SU-DHL-6 (cell line): ENCODE data around the gene TRPV4.

ENCODE experiments used
- H2AFZ ChIP-seq: fragments of 200-600 bp; sonication (generic); 2 replicates; pipeline ENCODE4 v1.6.1; 2014; ENCODE audit warnings: low read depth, mild to moderate bottlenecking, moderate library complexity, mixed read lengths, antibody characterized with exemption, low read length; ENCODE audit not compliant: severe bottlenecking
- H3F3A ChIP-seq: fragments of 200-600 bp; shearing (Covaris generic); 2 replicates; pipeline ENCODE4 v1.6.0; 2016; ENCODE audit warnings: antibody characterized with exemption, mild to moderate bottlenecking; ENCODE audit not compliant: insufficient read depth
- H3K27ac ChIP-seq: fragments of 200-600 bp; sonication (generic); 2 replicates; pipeline ENCODE4 v1.5.1; 2016; ENCODE audit warnings: low read depth, mild to moderate bottlenecking, low read length, moderate library complexity, mixed read lengths
- H3K27me3 ChIP-seq: fragments of 200-600 bp; sonication (generic), shearing (Covaris generic); 2 replicates; pipeline ENCODE4 v1.6.0; 2014; ENCODE audit warnings: mild to moderate bottlenecking, low read length
- H3K36me3 ChIP-seq: fragments of 200-600 bp; sonication (generic); 2 replicates; pipeline ENCODE4 v1.6.1; 2014; ENCODE audit warnings: mild to moderate bottlenecking, low read length, mixed read lengths
- H3K4me2 ChIP-seq: fragments of 300-600, 200-600 bp; shearing (Covaris generic), sonication (generic); 2 replicates; pipeline ENCODE4 v1.6.0; 2014; ENCODE audit warnings: low read length, low read depth, mild to moderate bottlenecking; ENCODE audit not compliant: poor library complexity, severe bottlenecking
- H3K4me3 ChIP-seq: fragments of 200-600 bp; sonication (generic); 2 replicates; pipeline ENCODE4 v1.5.1; 2014; ENCODE audit warnings: antibody characterized with exemption, low read length, mild to moderate bottlenecking, mixed read lengths; ENCODE audit not compliant: insufficient read depth, poor library complexity, severe bottlenecking
- H3K79me2 ChIP-seq: fragments of 200-600 bp; sonication (generic); 2 replicates; pipeline ENCODE4 v1.6.1; 2014; ENCODE audit warnings: mild to moderate bottlenecking, low read length, moderate library complexity; ENCODE audit not compliant: insufficient read depth
- H3K9ac ChIP-seq: fragments of 200-600 bp; sonication (generic); 2 replicates; pipeline ENCODE4 v1.7.0; 2014; ENCODE audit warnings: mild to moderate bottlenecking, low read length
- H3K9me2 ChIP-seq: fragments of 200-600 bp; sonication (generic); replicated peaks from 2 replicates; pipeline ENCODE4 v1.6.1; 2014; ENCODE audit warnings: low read length; ENCODE audit not compliant: insufficient read depth
- H3K9me3 ChIP-seq: fragments of 200-600 bp; sonication (generic); 2 replicates; pipeline ENCODE4 v1.6.1; 2014; ENCODE audit warnings: low read length, mixed read lengths; ENCODE audit not compliant: insufficient read depth
- H4K20me1 ChIP-seq: fragments of 200-600 bp; sonication (generic); 2 replicates; pipeline ENCODE4 v1.6.1; 2014; ENCODE audit warnings: low read depth, mild to moderate bottlenecking, antibody characterized with exemption, low read length, moderate library complexity, mixed read lengths
- EZH2phosphoT487 ChIP-seq: fragments of 200-600 bp; sonication (generic), shearing (Covaris generic); conservative IDR thresholded peaks from 2 replicates; pipeline ENCODE4 v1.6.1; 2018; ENCODE audit warnings: mild to moderate bottlenecking, antibody characterized with exemption, low read length, moderate library complexity, mixed read lengths
- TF ChIP-seq, protein P1 (sequence below): fragments of 200-600 bp; sonication (generic); IDR thresholded peaks from one replicate; pipeline ENCODE4 v1.5.1; 2017; ENCODE audit warnings: antibody characterized with exemption, mild to moderate bottlenecking, low read length, moderate library complexity; ENCODE audit not compliant: insufficient read depth, poor library complexity, severe bottlenecking

The TRPV4 gene

DNA sequence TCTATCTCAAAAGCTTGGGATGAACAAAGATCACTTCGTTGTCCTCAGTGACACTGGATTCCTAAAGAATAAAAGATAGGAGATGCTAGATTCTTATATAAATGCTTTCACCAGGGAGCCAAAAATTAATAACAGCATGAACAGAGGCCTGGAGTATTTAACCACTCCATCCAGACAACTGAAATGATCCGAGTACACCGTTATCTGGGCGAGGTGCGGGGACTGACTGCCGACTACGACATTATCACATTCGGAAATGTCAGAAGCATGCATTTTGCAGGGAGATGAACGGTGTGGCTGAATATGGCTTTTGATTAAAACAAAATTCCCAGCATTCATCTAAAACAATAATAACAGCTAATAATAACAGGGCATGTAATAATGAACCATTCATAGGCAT lies 56.6 kb downstream of the TRPV4 start:
- H3K36me3 ChIP-seq: no peaks in the 10 kb centered on the region
- 0 out of 2 replicates have a peak, but pooled peaks cover 3% of the 10 kb centered on the region for H3K9me3 ChIP-seq
- no peak overlapping the region for H2AFZ ChIP-seq
- H3K9me2 ChIP-seq: no peaks in the 10 kb centered on the region
- H3K4me3 ChIP-seq: no peak overlapping the region
- TF ChIP-seq EZH2phosphoT487: no peak
- TF ChIP-seq, protein P1, sequence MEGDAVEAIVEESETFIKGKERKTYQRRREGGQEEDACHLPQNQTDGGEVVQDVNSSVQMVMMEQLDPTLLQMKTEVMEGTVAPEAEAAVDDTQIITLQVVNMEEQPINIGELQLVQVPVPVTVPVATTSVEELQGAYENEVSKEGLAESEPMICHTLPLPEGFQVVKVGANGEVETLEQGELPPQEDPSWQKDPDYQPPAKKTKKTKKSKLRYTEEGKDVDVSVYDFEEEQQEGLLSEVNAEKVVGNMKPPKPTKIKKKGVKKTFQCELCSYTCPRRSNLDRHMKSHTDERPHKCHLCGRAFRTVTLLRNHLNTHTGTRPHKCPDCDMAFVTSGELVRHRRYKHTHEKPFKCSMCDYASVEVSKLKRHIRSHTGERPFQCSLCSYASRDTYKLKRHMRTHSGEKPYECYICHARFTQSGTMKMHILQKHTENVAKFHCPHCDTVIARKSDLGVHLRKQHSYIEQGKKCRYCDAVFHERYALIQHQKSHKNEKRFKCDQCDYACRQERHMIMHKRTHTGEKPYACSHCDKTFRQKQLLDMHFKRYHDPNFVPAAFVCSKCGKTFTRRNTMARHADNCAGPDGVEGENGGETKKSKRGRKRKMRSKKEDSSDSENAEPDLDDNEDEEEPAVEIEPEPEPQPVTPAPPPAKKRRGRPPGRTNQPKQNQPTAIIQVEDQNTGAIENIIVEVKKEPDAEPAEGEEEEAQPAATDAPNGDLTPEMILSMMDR: no peak
- no peaks in the 10 kb centered on the region for H4K20me1 ChIP-seq
- H3K27me3 ChIP-seq: no peaks in the 10 kb centered on the region
- no peaks in the 10 kb centered on the region for H3F3A ChIP-seq
- no peak overlapping the region for H3K27ac ChIP-seq
- H3K9ac ChIP-seq: no peak overlapping the region
- peak overlapping the region; percentile 75 for H3K4me2 ChIP-seq
- H3K79me2 ChIP-seq: no peaks in the 10 kb centered on the region

DNA sequence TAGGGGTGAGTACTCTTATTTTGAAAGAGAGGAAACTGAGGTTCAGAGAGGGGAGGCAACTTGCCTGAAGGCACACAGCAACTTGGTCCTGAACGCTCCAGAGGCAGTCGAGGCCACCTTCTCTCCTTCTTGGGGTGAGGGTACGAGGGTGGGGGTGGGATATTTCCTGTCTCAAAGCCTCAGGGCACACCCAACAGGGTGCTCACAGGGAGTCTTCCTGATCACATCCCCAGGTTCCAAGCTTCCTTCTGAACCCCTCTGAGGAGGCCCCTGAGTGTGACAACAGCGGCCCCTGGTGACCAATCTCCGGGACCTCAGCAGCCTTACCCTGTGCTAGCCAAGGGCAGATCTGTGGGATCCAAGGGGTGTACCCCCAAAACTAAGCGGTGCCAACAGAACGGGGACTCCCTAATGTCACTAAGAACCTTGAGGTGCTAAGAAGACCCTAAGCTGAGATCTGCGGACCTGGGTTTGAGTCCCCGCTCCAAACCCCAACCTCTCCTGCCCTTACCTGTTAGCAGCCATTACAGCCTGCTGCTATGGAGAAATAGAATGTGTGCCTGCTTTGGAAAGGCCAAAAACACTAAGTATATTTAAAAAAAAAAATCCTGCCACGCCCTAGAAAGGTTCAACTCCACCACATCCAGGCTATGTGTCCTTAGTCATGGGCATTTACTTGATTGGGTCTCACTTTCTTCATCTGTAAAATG lies 57.9 kb downstream of the TRPV4 start:
- TF ChIP-seq EZH2phosphoT487: no peak
- TF ChIP-seq, protein P1: peak; percentile 93
- Histone ChIP-seq H3K36me3 (no peaks in the 10 kb centered on the region), H3F3A (no peaks in the 10 kb centered on the region), H2AFZ (no peak overlapping the region), H3K79me2 (no peaks in the 10 kb centered on the region), H3K27me3 (no peaks in the 10 kb centered on the region), H3K9ac (no peak overlapping the region), H3K9me2 (no peaks in the 10 kb centered on the region), H4K20me1 (no peaks in the 10 kb centered on the region), H3K27ac (no peak overlapping the region), H3K4me2 (no peak overlapping the region), H3K4me3 (no peak overlapping the region), H3K9me3 (no peaks in the 10 kb centered on the region)

DNA sequence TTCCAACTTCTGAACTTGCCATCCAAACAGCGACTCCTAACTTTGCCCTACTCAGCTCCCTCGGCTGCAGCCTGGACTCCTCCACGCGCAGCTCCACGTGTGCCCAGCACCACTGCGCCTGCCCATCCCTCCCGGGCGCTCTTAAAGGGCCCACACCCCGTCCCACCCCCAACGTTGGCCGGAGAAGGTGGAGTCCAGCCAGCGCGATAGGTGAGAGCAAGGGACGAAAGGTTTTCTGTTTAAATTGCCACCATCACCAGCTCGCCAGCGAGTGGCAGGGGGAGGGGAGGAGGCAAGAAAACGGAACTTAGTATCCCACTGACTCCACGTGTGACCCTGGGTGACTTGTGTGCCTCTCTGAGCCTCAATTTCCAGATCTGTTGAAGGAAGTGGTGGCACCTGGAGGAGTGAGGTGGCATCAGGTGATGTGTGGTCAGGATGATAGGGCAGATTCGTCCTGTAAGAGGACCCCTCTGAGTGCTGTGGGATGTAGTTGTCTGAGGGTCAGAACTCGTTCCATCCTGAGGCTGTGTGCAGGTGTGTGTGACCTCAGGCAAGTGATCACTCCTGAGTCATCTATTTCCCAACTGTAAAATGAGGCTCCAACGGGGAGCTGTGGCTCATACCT lies 59.7 kb downstream of the TRPV4 start:
- peak overlapping the region; percentile 49 for H3K4me2 ChIP-seq
- no peaks in the 10 kb centered on the region for H3K79me2 ChIP-seq
- H3K4me3 ChIP-seq: peak overlapping the region; percentile 38
- no peak overlapping the region for H3K27ac ChIP-seq
- H3K36me3 ChIP-seq: no peaks in the 10 kb centered on the region
- H3K9ac ChIP-seq: peak overlapping the region; percentile 40
- H3F3A ChIP-seq: no peaks in the 10 kb centered on the region
- no peaks in the 10 kb centered on the region for H3K27me3 ChIP-seq
- no peaks in the 10 kb centered on the region for H3K9me2 ChIP-seq
- no peaks in the 10 kb centered on the region for H4K20me1 ChIP-seq
- TF ChIP-seq, protein P1: no peak
- no peak for TF ChIP-seq EZH2phosphoT487
- H2AFZ ChIP-seq: peak overlapping the region; percentile 65
- H3K9me3 ChIP-seq: no peaks in the 10 kb centered on the region
